Activated T-cell treated with anti-CD3 and anti-CD28 coated beads for 48 hours (primary cell): ENCODE measurements around the gene YES1.

Source experiments
- DNase-seq: peaks from one replicate; pipeline ENCODE4 v3.0.0-alpha.2; 2020; ENCODE audit warnings: low read depth

YES1 gene

GRCh38 chr18:811892-812375 lies at the start of gene YES1:
Gene YES1 (minus strand): TSS chr18:812242. CDS start chr18:756827, 55,415 bp downstream.
- no peak for DNase-seq

DNA sequence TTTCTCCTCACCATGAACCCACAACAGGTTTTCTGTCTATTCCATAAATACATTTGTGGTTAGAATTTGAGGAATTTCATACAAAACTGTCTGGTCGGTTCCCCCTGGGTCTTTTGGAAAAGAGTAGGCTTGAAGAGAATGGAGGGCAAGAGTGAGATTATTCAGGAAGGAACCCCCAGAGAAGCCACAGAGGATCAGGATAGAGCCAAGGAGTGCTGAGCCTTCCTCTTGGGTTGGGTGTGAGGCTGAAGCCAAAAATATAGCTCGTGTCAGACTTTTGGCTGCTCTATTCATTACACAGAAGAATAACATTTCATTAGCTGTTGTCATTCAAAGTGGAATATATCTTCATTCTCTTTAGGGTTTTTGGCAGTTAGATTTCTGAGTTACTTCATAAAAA lies 45.9 kb upstream of the YES1 start:
- DNase-seq = no peak

DNA sequence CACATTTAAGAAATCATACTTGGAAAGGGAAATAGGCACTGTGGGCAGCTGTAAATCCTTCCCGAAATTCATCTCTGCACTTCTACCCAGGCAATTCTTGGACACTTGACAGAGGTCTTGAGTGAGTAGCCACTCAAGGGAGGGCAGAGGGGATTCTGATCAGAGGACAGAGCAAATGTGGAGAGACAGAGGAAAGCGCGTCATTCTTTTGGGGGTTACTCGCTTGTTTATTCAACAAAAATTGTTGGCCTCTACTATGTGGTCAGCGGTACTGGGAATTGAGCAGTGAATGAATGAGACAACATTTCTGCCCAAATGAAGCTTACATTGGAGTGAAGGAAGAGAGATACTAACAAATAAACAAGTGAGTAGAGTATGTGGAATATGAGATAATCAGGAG lies 41.4 kb upstream of the YES1 start:
- no peak for DNase-seq

GRCh38 chr18:850960-851359 lies 38.9 kb upstream of the YES1 start:
- no peak for DNase-seq

- DNase-seq = no peak
Measured at GRCh38 chr18:849021-849420, 37.0 kb upstream of the YES1 start.

DNA sequence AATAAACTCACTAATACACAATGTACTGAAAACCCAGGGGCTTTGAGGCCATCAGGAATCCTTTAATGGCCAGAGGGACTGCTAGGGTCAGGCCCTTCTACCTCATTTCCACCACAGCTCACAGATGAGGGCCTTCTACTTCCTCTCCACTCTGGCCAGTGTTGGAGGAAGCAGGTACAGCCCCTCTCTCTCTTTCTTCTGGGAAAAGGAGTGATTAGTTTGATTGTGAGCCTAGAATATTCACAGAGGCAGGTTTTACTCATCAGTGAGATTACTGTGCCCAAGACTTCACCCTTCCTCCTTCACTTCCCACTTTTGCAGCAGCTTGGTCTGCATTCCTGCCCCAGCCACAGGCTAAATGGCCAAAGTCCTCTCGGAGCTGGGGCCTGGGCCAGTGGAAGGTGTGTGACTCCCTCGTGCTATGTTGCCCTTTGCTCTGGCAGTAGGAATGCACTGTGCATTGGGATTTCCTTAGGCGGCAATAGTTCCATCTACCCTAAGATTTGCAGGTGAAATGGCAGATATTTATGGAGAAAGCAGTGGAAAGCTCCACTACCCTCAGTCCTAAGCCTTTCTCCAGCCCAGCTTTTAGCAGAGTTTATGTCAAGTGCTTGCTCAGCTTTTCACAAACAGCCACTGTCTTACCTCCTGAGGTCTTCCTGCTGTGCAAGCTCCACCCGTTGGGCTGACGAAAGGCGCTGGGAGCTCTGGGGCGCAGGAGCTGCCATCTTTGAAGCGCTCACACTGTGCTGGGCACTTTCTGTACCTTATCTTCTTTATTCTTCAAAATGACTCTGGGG lies 36.2 kb upstream of the YES1 start:
- no peak for DNase-seq

DNA sequence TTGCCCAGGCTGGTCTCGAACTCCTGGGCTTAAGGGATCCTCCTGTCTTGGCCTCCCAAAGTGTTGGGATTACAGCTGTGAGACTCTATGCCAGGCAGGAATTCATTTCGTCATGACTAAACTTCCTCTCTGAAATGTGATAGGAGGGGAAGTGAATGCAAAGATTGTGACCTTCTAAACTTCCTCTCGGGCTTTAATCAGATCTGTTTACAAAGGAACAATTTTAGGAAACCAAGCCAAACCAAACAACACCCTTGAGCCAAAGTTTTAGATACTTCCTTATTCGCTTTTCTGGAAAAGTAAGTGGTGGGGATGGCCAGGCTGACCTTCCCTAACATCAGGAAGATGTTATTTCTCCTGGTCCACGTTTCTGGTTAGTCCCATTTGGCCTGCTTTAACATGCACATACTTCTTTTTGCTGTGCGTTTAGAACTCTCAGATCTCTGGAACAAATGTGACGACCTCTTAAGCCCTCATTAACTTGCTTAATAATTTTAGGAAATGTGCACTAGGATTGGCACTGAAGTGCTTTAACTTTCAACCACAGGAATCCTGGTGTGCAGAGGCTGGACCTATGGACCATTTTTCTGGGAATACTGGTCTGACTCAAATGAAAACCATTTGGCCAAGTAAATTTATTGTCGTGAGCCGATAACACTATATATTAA lies 33.2 kb upstream of the YES1 start:
- DNase-seq = no peak

DNA sequence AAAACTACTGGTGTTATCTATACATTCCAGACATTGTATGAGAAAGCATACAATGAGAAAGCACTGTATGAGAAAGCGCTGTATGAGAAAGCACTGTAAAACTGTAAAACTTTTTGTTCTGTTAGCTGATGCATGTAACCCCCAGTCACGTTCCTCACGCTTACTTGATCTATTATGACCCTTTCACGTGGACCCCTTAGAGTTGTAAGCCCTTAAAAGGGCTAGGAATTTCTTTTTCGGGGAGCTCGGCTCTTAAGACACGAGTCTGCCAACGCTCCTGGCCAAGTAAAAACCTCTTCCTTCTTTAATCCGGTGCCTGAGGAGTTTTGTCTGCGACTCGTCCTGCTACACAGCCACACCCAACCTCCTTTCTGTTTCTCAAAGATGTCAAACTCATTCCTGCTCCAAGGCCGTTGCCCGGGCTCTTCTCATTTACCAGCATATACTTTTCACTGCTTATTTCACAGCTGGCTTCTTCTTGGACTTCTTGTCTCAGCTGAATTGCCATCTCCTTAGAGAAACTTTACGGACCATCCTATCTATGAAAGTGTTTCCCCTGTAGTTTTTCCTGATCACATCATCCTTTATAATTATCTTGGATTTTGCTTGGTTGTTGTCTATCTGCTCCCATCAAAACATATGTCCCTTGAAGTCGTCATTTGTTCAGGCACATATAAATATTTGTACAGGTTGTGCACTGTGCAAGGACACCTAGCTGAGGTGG lies 29.8 kb upstream of the YES1 start:
- DNase-seq = no peak

- DNase-seq = no peak
Measured at GRCh38 chr18:840516-840915, 28.5 kb upstream of the YES1 start.

DNA sequence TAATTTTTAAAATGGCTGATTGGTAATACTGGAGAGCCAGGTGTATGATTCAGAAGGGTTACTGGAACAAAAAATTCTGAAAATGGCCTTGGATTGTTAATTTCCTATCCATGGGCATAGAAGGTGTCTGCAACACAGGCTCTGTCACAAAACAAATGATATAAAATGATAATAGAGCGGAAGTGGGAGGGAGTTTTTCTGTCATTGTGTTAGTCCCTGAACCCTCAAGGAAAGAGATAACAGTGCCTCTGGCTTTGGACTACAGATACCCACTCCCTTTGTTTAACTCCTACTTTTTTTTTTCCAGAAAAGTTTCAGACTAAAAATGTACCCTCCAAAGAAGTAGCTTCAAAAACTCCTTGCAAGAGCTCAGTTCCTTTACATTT lies 28.0 kb upstream of the YES1 start:
- no peak for DNase-seq

GRCh38 chr18:839224-840022 lies 27.4 kb upstream of the YES1 start:
- DNase-seq = peak; percentile 79

DNA sequence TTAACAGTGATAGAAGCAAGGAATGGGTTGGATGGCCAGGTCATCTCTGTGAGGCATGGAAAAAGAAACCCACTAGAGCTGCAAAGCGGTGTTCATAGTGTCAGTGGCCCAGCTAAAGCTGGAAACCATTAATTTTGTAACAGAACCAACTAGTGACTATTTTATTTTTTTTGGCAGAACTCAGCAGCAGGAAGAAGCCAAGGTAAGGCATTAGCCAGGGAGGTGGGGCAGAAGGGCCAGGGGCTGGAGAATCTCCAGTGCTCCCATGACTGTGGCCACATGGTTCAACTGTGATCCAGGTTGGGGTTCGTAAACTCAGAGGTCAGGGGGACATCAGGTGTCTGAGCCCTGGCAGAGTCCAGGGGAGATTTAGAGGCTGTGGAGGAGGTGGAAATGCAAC lies 25.9 kb upstream of the YES1 start:
- no peak for DNase-seq

DNA sequence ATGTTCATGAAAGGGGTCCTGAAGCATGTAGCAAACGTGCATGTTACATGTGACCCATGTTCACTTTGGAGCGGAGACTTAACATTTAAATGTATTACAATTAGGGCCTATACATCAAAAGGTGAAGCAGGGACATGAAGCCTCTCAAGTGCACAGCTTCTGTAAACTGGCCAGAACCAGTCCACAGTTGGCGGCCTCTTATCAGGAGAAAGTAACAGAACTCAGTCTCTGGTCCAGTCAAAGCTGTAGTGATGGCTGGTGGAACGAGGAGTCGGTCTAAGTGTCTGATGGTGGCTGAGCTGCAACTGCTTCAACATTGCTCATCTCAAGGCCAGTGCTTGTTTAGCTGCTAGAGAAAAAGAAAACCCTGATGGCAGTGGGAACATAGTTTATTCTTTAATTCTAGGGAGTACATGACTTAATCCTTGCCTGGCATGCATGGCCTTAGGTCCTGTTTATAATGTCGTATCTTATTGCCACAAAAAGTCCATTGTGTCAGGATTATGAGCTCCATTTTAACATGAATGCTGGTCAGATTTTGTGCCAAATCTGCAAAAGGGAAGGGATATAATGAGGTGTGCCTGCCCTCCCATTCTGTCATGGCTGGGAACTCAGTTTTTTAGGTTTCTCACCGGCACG lies 22.2 kb upstream of the YES1 start:
- no peak for DNase-seq

GRCh38 chr18:833197-833596 lies 21.2 kb upstream of the YES1 start:
- no peak for DNase-seq

- no peak for DNase-seq
Measured at GRCh38 chr18:832085-832681, 20.1 kb upstream of the YES1 start.

GRCh38 chr18:830315-830901 lies 18.4 kb upstream of the YES1 start:
- DNase-seq = no peak

DNA sequence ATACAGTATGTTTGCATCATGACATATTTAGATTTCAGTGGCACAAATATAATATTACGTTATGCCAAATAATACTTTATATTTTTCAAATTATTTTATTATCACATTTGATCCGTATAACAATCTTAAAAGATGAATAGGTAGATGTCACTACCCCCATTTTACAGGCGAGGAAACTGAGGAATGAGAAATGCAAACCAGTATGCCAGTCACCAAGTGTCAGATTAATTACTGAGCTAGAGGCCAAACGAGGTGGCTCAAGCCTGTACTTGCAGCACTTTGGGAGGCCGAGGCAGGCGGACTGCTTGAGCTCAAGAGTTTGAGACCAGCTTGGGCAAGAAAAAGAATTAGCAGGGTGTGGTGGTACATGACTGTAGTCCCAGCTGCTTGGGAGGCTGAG lies 17.4 kb upstream of the YES1 start:
- DNase-seq = no peak

GRCh38 chr18:827093-827677 lies 15.1 kb upstream of the YES1 start:
- no peak for DNase-seq

- no peak for DNase-seq
Measured at GRCh38 chr18:825891-826585, 14.0 kb upstream of the YES1 start.

- no peak for DNase-seq
Measured at GRCh38 chr18:824179-824578, 12.1 kb upstream of the YES1 start.
